ENCODE results near the gene JAM3.

Gene JAM3

GRCh38 chr11:134055029-134055428, 13.8 kb upstream of the JAM3 start:
- DNase-seq (ENCODE audit: low read depth) = no peak
- no peak for TF ChIP-seq CTCF (IDR thresholded peaks at IDR 0.05; ENCODE audit: low read depth, low read length, missing control alignments)
- in situ Hi-C loops (cut with HindIII; ENCODE audit: low sequenced_read_pairs) = no loop called here
- H3K4me3 ChIP-seq (ENCODE audit: low read depth, low read length) = no peak overlapping the region

GRCh38 chr11:134060316-134060715, 8.6 kb upstream of the JAM3 start:
- no peak for TF ChIP-seq CTCF (IDR thresholded peaks at IDR 0.05; ENCODE audit: low read depth, low read length, missing control alignments)
- in situ Hi-C loops (cut with HindIII; ENCODE audit: low sequenced_read_pairs) = no loop called here
- no peak for DNase-seq (ENCODE audit: low read depth)
- H3K4me3 ChIP-seq (ENCODE audit: low read depth, low read length) = no peak overlapping the region

DNA sequence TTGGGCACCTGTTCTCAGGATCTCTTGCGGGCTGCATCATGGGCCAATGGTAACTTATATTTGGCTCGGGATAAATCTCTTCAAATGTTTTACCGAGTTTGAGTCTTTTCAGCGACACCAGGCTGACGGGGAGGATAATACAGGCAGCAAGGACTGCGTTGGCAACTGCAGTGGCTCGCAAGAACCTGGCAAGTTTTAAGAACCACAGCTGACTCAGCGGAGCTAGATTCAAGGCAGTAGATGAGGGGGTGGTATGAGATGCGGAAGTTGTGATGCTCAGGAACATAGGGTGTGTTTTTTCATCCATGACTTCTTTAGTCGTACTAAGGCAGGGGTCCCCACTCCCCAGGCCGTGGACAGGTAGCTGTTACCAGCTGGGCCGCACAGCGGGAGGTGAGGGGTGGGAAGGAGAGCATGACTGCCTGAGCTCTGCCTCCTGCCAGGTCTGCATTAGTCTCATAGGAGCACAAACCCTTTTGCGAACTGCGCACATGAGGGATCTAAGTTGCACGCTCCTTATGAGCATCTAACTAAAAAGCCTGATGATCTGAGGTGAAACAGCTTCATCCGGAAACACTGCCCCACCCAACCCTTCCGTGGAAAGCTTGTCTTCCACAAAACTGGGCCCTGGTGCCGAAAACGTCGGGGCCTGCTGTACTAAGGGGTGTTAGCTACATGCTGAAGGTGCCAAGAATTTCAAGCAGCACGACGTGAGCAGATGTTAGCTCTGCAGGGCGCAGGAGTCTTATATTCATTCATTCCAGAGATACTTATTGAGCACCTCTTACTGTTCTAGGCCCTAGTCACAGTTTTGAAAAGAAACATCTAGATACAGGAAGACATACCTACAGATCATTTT, 6.4 kb upstream of the JAM3 start:
- H3K4me3 ChIP-seq (ENCODE audit: low read depth, low read length) = no peak overlapping the region
- in situ Hi-C loops (cut with HindIII; ENCODE audit: low sequenced_read_pairs) = no loop called here
- TF ChIP-seq CTCF (IDR thresholded peaks at IDR 0.05; ENCODE audit: low read depth, low read length, missing control alignments) = no peak
- no peak for DNase-seq (ENCODE audit: low read depth)

DNA sequence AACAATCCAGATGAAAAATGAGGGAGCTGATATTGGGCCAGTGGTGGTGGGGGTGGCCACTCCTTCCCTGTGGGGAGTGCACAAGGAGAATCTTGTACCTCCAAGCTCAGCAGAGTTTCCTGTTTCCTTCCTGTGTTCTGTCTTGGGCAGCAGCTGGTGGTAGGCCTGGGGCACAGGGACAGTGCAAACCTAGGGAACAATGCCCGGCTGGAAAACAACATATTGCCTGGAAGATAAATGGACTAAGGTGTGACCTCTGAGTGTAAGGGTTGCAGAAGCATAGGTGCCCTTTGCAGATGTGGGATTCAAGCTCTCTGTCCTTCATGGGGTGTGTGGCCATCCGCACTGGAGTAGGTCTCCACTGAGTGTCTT, 5.8 kb upstream of the JAM3 start:
- in situ Hi-C loops (cut with HindIII; ENCODE audit: low sequenced_read_pairs) = no loop called here

GRCh38 chr11:134063991-134064747, 4.7 kb upstream of the JAM3 start:
- in situ Hi-C loops (cut with HindIII; ENCODE audit: low sequenced_read_pairs) = no loop called here
- DNase-seq (ENCODE audit: low read depth) = no peak
- TF ChIP-seq CTCF (IDR thresholded peaks at IDR 0.05; ENCODE audit: low read depth, low read length, missing control alignments) = no peak

More for the DNA sequence above, 5.8 kb upstream of the JAM3 start:
- no peak for DNase-seq (ENCODE audit: low read depth)
- no peak for TF ChIP-seq CTCF (IDR thresholded peaks at IDR 0.05; ENCODE audit: low read depth, low read length, missing control alignments)
- no peak overlapping the region for H3K4me3 ChIP-seq (ENCODE audit: low read depth, low read length)

GRCh38 chr11:134065381-134065780, 3.5 kb upstream of the JAM3 start:
- in situ Hi-C loops (cut with HindIII; ENCODE audit: low sequenced_read_pairs) = no loop called here
- no peak for TF ChIP-seq CTCF (IDR thresholded peaks at IDR 0.05; ENCODE audit: low read depth, low read length, missing control alignments)
- no peak overlapping the region for H3K4me3 ChIP-seq (ENCODE audit: low read depth, low read length)
- DNase-seq (ENCODE audit: low read depth) = no peak

More at GRCh38 chr11:134063991-134064747, 4.7 kb upstream of the JAM3 start:
- no peak overlapping the region for H3K4me3 ChIP-seq (ENCODE audit: low read depth, low read length)
